ENCODE data around the gene PLPP3.

PLPP3 gene

GRCh38 chr1:56495538-56495937, 83.8 kb downstream of the PLPP3 start:
- Histone ChIP-seq H3K36me3 (peaks cover 0 to 18% (median 0%) of the 10 kb centered on the region in 11 experiments; a peak in 8 of 22 replicates), H3K9me3 (replicated peaks in 1 of 11) (peaks cover 0 to 2% (median 0%) of the 10 kb centered on the region in 11 experiments; a peak in 2 of 22 replicates), H4K20me1 (no peaks in the 10 kb centered on the region), H3K4me1 (peaks cover 0 to 10% (median 0%) of the 10 kb centered on the region in 10 experiments; a peak in 1 of 20 replicates), H3K27ac (no peak overlapping the region), H3K9ac (no peak overlapping the region), H3K4me3 (no peak overlapping the region), H3K27me3 (peaks cover 0 to 38% (median 0%) of the 10 kb centered on the region in 11 experiments; a peak in 2 of 22 replicates), H3K4me2 (no peak overlapping the region; a peak in 1 of 22 replicates)
- TF ChIP-seq Cebpa-rat (IDR thresholded peaks at IDR 0.05) = no peak

GRCh38 chr1:56494306-56494705, 85.1 kb downstream of the PLPP3 start:
- Histone ChIP-seq H4K20me1 (no peaks in the 10 kb centered on the region), H3K4me1 (peaks cover 0 to 10% (median 0%) of the 10 kb centered on the region in 10 experiments; a peak in 1 of 20 replicates), H3K27me3 (peaks cover 0 to 32% (median 0%) of the 10 kb centered on the region in 11 experiments; a peak in 2 of 22 replicates), H3K27ac (no peak overlapping the region), H3K4me2 (no peak overlapping the region), H3K9ac (no peak overlapping the region), H3K4me3 (no peak overlapping the region), H3K9me3 (replicated peaks in 1 of 11) (peaks cover 0 to 14% (median 6%) of the 10 kb centered on the region in 11 experiments; a peak in 9 of 22 replicates), H3K36me3 (peaks cover 0 to 18% (median 0%) of the 10 kb centered on the region in 11 experiments; a peak in 8 of 22 replicates)
- TF ChIP-seq Cebpa-rat (IDR thresholded peaks at IDR 0.05) = no peak

GRCh38 chr1:56493826-56494225, 85.5 kb downstream of the PLPP3 start:
- Histone ChIP-seq H3K27me3 (peaks cover 0 to 29% (median 0%) of the 10 kb centered on the region in 11 experiments; a peak in 2 of 22 replicates), H3K27ac (no peak overlapping the region), H3K36me3 (peaks cover 0 to 18% (median 0%) of the 10 kb centered on the region in 11 experiments; a peak in 8 of 22 replicates), H3K9me3 (replicated peaks in 1 of 11) (peaks cover 0 to 15% (median 8%) of the 10 kb centered on the region in 11 experiments; a peak in 9 of 22 replicates), H3K4me2 (no peak overlapping the region), H4K20me1 (no peaks in the 10 kb centered on the region), H3K9ac (no peak overlapping the region), H3K4me1 (peaks cover 0 to 10% (median 0%) of the 10 kb centered on the region in 10 experiments; a peak in 1 of 20 replicates), H3K4me3 (no peak overlapping the region)
- no peak for TF ChIP-seq Cebpa-rat (IDR thresholded peaks at IDR 0.05)

GRCh38 chr1:56491441-56491840, 87.9 kb downstream of the PLPP3 start:
- no peaks in the 10 kb centered on the region for H4K20me1 ChIP-seq
- peaks cover 0 to 15% (median 8%) of the 10 kb centered on the region in 11 experiments; a peak in 9 of 22 replicates for H3K9me3 ChIP-seq (replicated peaks in 1 of 11)
- H3K27me3 ChIP-seq = peaks cover 0 to 29% (median 0%) of the 10 kb centered on the region in 11 experiments; a peak in 1 of 22 replicates
- no peak overlapping the region for H3K4me2 ChIP-seq
- peaks cover 0 to 15% (median 0%) of the 10 kb centered on the region in 11 experiments; a peak in 8 of 22 replicates for H3K36me3 ChIP-seq
- H3K4me1 ChIP-seq = peaks cover 0 to 7% (median 0%) of the 10 kb centered on the region in 10 experiments; a peak in 1 of 20 replicates
- no peak overlapping the region for H3K9ac ChIP-seq
- H3K27ac ChIP-seq = no peak overlapping the region
- H3K4me3 ChIP-seq = no peak overlapping the region
- no peak for TF ChIP-seq Cebpa-rat (IDR thresholded peaks at IDR 0.05)

- 0 out of 20 replicates have a peak, but pooled peaks cover 0 to 3% (median 0%) of the 10 kb centered on the region in 10 experiments for H3K4me1 ChIP-seq
- no peaks in the 10 kb centered on the region for H4K20me1 ChIP-seq
- H3K27ac ChIP-seq = no peak overlapping the region
- no peak overlapping the region for H3K9ac ChIP-seq
- no peak overlapping the region for H3K4me3 ChIP-seq
- H3K27me3 ChIP-seq = peaks cover 0 to 25% (median 0%) of the 10 kb centered on the region in 11 experiments; a peak in 1 of 22 replicates
- TF ChIP-seq Cebpa-rat (IDR thresholded peaks at IDR 0.05) = no peak
- H3K36me3 ChIP-seq = peaks cover 0 to 7% (median 0%) of the 10 kb centered on the region in 11 experiments; a peak in 5 of 22 replicates
- peaks cover 0 to 15% (median 8%) of the 10 kb centered on the region in 11 experiments; a peak in 9 of 22 replicates for H3K9me3 ChIP-seq (replicated peaks in 1 of 11)
- no peak overlapping the region for H3K4me2 ChIP-seq
Observed at GRCh38 chr1:56490619-56491018, 88.7 kb downstream of the PLPP3 start.

- Histone ChIP-seq H4K20me1 (no peaks in the 10 kb centered on the region), H3K4me3 (no peak overlapping the region), H3K4me1 (no peaks in the 10 kb centered on the region), H3K27me3 (peaks cover 0 to 20% (median 0%) of the 10 kb centered on the region in 11 experiments; a peak in 1 of 22 replicates), H3K27ac (no peak overlapping the region), H3K4me2 (no peak overlapping the region), H3K9ac (no peak overlapping the region), H3K9me3 (replicated peaks in 1 of 11) (peaks cover 0 to 15% (median 8%) of the 10 kb centered on the region in 11 experiments; a peak in 9 of 22 replicates), H3K36me3 (no peaks in the 10 kb centered on the region; a peak in 1 of 22 replicates)
- no peak for TF ChIP-seq Cebpa-rat (IDR thresholded peaks at IDR 0.05)
Observed at GRCh38 chr1:56489695-56490094, 89.7 kb downstream of the PLPP3 start.

- Histone ChIP-seq H3K27me3 (peaks cover 0 to 26% (median 0%) of the 10 kb centered on the region in 11 experiments; a peak in 4 of 22 replicates), H3K9ac (no peak overlapping the region), H3K4me3 (no peak overlapping the region), H3K4me1 (no peaks in the 10 kb centered on the region), H3K4me2 (no peak overlapping the region), H4K20me1 (no peaks in the 10 kb centered on the region), H3K27ac (no peak overlapping the region), H3K9me3 (replicated peaks in 1 of 11) (peaks cover 0 to 5% (median 3%) of the 10 kb centered on the region in 11 experiments; a peak in 7 of 22 replicates), H3K36me3 (no peaks in the 10 kb centered on the region)
- TF ChIP-seq Cebpa-rat (IDR thresholded peaks at IDR 0.05) = no peak
Observed at GRCh38 chr1:56484695-56485094, 94.7 kb downstream of the PLPP3 start.

GRCh38 chr1:56483104-56483503, 96.3 kb downstream of the PLPP3 start:
- H3K9me3 ChIP-seq (replicated peaks in 1 of 11) = no peaks in the 10 kb centered on the region
- no peak overlapping the region for H3K9ac ChIP-seq
- H3K27ac ChIP-seq = no peak overlapping the region
- H3K36me3 ChIP-seq = no peaks in the 10 kb centered on the region
- no peaks in the 10 kb centered on the region for H3K4me1 ChIP-seq
- no peak overlapping the region for H3K4me2 ChIP-seq
- no peak overlapping the region for H3K4me3 ChIP-seq
- no peaks in the 10 kb centered on the region for H4K20me1 ChIP-seq
- no peak for TF ChIP-seq Cebpa-rat (IDR thresholded peaks at IDR 0.05)
- peaks cover 12 to 39% (median 14%) of the 10 kb centered on the region in 11 experiments for H3K27me3 ChIP-seq

GRCh38 chr1:56482486-56482885, 96.9 kb downstream of the PLPP3 start:
- H3K4me2 ChIP-seq = no peak overlapping the region
- H3K36me3 ChIP-seq = no peaks in the 10 kb centered on the region
- peaks cover 0 to 3% (median 0%) of the 10 kb centered on the region in 10 experiments; a peak in 3 of 20 replicates for H3K4me1 ChIP-seq
- H3K9me3 ChIP-seq (replicated peaks in 1 of 11) = no peaks in the 10 kb centered on the region
- H4K20me1 ChIP-seq = no peaks in the 10 kb centered on the region
- H3K9ac ChIP-seq = no peak overlapping the region
- H3K27me3 ChIP-seq = peaks cover 17 to 44% (median 20%) of the 10 kb centered on the region in 11 experiments
- H3K4me3 ChIP-seq = no peak overlapping the region
- H3K27ac ChIP-seq = no peak overlapping the region
- TF ChIP-seq Cebpa-rat (IDR thresholded peaks at IDR 0.05) = no peak
